Measurements from ENCODE around the gene NKAIN4. TPM values are rescaled to one million over a fixed set of nuclear protein-coding genes. Genes with fewer than 3 reads are reported as not detected.

NKAIN4 gene
- total and polyA plus RNA-seq, 4 donors: 0.05 TPM; not detected in 3

DNA sequence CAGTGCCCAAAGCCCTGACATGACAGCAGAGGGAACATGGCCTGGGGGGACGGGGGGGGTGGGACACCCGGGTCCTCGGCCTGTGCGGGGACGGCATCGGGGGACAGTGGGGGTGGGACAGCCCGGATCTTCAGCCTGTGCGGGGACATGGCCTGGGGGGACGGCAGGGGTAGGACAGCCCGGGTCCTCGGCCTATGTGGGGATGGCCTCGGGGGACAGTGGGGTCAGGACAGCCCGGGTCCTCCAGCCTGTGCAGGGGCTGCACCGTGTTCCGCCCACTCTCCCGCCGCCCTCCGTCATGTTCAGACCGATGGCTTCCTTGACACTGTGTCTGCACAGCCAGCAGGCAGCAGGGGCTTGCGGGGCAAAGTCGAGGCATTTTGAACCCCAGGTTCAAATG is 11.5 kb downstream of the NKAIN4 start:
- no peaks in the 10 kb centered on the region for H3K36me3 ChIP-seq (ENCODE audit: control insufficient read depth in 4 of 4, insufficient read depth in 3 of 4, low read depth in 1 of 4, low read length in 3 of 4)
- H3K9ac ChIP-seq (ENCODE audit: low read depth in 1 of 2, low read length in 2 of 2): no peak overlapping the region
- no peaks in the 10 kb centered on the region for H3K9me3 ChIP-seq (ENCODE audit: control insufficient read depth in 4 of 4, low read length in 3 of 4)
- DNase-seq (ENCODE audit: low spot score): no peak
- H3K27me3 ChIP-seq (ENCODE audit: control insufficient read depth in 4 of 4, insufficient read depth in 4 of 4, low read length in 3 of 4): peaks cover 0 to under 1% (median 0%) of the 10 kb centered on the region in 4 donors
- no peaks in the 10 kb centered on the region for H3K4me1 ChIP-seq (ENCODE audit: control insufficient read depth in 4 of 4, insufficient read depth in 4 of 4, low read length in 3 of 4)
- no peak overlapping the region for H3K27ac ChIP-seq (ENCODE audit: low read depth in 1 of 2, low read length in 2 of 2)
- WGBS: 92% methylated on average over 21 of the region's 21 CpGs
- no peak overlapping the region for H3K4me3 ChIP-seq (ENCODE audit: low read depth in 1 of 3, low read length in 3 of 3)
- TF ChIP-seq TAF1 (conservative IDR thresholded peaks at IDR 0.05): no peak
- TF ChIP-seq FOXA2 (IDR thresholded peaks at IDR 0.05): no peak
- TF ChIP-seq, protein P1, sequence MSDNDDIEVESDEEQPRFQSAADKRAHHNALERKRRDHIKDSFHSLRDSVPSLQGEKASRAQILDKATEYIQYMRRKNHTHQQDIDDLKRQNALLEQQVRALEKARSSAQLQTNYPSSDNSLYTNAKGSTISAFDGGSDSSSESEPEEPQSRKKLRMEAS (IDR thresholded peaks at IDR 0.05): no peak
- no peak for TF ChIP-seq HNF4A (conservative IDR thresholded peaks at IDR 0.05)
- TF ChIP-seq YY1 (IDR thresholded peaks at IDR 0.05): no peak
- TF ChIP-seq RAD21 (IDR thresholded peaks at IDR 0.05): no peak
- TF ChIP-seq, protein P2, sequence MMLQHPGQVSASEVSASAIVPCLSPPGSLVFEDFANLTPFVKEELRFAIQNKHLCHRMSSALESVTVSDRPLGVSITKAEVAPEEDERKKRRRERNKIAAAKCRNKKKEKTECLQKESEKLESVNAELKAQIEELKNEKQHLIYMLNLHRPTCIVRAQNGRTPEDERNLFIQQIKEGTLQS (IDR thresholded peaks at IDR 0.05): no peak
- TF ChIP-seq HNF4G (IDR thresholded peaks at IDR 0.05): no peak
- no peak for TF ChIP-seq JUND (IDR thresholded peaks at IDR 0.05)
- no peak for TF ChIP-seq FOXA1 (IDR thresholded peaks at IDR 0.05)

DNA sequence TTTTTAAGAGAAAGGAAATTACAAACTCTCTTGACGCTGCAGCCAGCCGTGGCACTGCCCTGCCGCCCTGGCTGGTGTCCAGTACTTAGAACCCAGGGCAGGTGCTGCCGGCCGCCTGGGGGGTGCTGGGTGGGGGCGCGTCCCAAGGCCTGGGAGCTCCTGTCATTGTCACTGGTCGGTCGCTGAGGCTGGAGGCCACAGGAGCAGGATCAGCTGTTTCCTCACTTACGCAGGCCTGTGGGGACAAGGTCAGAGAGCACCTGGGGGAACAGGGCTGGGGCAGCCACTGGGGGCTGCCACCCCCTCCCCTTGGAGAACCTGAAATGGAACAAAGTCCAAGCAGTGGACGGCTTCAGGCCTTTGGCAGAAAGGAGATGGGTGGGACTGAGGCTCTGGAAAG is 13.0 kb downstream of the NKAIN4 start:
- no peaks in the 10 kb centered on the region for H3K9me3 ChIP-seq (ENCODE audit: control insufficient read depth in 4 of 4, low read length in 3 of 4)
- H3K4me3 ChIP-seq (ENCODE audit: low read depth in 1 of 3, low read length in 3 of 3): no peak overlapping the region
- TF ChIP-seq EGR1 (IDR thresholded peaks at IDR 0.05; ENCODE audit: low read depth in 2 of 2): no peak
- TF ChIP-seq HNF4G (IDR thresholded peaks at IDR 0.05): no peak
- TF ChIP-seq, protein P3, sequence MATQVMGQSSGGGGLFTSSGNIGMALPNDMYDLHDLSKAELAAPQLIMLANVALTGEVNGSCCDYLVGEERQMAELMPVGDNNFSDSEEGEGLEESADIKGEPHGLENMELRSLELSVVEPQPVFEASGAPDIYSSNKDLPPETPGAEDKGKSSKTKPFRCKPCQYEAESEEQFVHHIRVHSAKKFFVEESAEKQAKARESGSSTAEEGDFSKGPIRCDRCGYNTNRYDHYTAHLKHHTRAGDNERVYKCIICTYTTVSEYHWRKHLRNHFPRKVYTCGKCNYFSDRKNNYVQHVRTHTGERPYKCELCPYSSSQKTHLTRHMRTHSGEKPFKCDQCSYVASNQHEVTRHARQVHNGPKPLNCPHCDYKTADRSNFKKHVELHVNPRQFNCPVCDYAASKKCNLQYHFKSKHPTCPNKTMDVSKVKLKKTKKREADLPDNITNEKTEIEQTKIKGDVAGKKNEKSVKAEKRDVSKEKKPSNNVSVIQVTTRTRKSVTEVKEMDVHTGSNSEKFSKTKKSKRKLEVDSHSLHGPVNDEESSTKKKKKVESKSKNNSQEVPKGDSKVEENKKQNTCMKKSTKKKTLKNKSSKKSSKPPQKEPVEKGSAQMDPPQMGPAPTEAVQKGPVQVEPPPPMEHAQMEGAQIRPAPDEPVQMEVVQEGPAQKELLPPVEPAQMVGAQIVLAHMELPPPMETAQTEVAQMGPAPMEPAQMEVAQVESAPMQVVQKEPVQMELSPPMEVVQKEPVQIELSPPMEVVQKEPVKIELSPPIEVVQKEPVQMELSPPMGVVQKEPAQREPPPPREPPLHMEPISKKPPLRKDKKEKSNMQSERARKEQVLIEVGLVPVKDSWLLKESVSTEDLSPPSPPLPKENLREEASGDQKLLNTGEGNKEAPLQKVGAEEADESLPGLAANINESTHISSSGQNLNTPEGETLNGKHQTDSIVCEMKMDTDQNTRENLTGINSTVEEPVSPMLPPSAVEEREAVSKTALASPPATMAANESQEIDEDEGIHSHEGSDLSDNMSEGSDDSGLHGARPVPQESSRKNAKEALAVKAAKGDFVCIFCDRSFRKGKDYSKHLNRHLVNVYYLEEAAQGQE (IDR thresholded peaks at IDR 0.05): no peak
- TF ChIP-seq, protein P4, sequence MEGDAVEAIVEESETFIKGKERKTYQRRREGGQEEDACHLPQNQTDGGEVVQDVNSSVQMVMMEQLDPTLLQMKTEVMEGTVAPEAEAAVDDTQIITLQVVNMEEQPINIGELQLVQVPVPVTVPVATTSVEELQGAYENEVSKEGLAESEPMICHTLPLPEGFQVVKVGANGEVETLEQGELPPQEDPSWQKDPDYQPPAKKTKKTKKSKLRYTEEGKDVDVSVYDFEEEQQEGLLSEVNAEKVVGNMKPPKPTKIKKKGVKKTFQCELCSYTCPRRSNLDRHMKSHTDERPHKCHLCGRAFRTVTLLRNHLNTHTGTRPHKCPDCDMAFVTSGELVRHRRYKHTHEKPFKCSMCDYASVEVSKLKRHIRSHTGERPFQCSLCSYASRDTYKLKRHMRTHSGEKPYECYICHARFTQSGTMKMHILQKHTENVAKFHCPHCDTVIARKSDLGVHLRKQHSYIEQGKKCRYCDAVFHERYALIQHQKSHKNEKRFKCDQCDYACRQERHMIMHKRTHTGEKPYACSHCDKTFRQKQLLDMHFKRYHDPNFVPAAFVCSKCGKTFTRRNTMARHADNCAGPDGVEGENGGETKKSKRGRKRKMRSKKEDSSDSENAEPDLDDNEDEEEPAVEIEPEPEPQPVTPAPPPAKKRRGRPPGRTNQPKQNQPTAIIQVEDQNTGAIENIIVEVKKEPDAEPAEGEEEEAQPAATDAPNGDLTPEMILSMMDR (IDR thresholded peaks at IDR 0.05; ENCODE audit: low read depth, low read length, missing input control): no peak
- TF ChIP-seq RXRA (IDR thresholded peaks at IDR 0.05): no peak
- TF ChIP-seq, protein P1 (IDR thresholded peaks at IDR 0.05): no peak
- no peak for TF ChIP-seq GABPA (IDR thresholded peaks at IDR 0.05 in 1 of 2, conservative IDR thresholded peaks at IDR 0.05 in 1 of 2)
- TF ChIP-seq, protein P5, sequence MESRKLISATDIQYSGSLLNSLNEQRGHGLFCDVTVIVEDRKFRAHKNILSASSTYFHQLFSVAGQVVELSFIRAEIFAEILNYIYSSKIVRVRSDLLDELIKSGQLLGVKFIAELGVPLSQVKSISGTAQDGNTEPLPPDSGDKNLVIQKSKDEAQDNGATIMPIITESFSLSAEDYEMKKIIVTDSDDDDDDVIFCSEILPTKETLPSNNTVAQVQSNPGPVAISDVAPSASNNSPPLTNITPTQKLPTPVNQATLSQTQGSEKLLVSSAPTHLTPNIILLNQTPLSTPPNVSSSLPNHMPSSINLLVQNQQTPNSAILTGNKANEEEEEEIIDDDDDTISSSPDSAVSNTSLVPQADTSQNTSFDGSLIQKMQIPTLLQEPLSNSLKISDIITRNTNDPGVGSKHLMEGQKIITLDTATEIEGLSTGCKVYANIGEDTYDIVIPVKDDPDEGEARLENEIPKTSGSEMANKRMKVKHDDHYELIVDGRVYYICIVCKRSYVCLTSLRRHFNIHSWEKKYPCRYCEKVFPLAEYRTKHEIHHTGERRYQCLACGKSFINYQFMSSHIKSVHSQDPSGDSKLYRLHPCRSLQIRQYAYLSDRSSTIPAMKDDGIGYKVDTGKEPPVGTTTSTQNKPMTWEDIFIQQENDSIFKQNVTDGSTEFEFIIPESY (IDR thresholded peaks at IDR 0.05): no peak
- no peak for TF ChIP-seq YY1 (IDR thresholded peaks at IDR 0.05)
- no peak for TF ChIP-seq JUND (IDR thresholded peaks at IDR 0.05)
- TF ChIP-seq, protein P2 (IDR thresholded peaks at IDR 0.05): no peak
- TF ChIP-seq FOXA1 (IDR thresholded peaks at IDR 0.05): no peak
- TF ChIP-seq FOXA2 (IDR thresholded peaks at IDR 0.05): no peak
- no peak for TF ChIP-seq HNF4A (conservative IDR thresholded peaks at IDR 0.05)
- no peak for TF ChIP-seq SP1 (IDR thresholded peaks at IDR 0.05)
- no peak for TF ChIP-seq TAF1 (conservative IDR thresholded peaks at IDR 0.05)
- DNase-seq (ENCODE audit: low spot score): no peak
- no peaks in the 10 kb centered on the region for H3K36me3 ChIP-seq (ENCODE audit: control insufficient read depth in 4 of 4, insufficient read depth in 3 of 4, low read depth in 1 of 4, low read length in 3 of 4)
- no peak overlapping the region for H3K9ac ChIP-seq (ENCODE audit: low read depth in 1 of 2, low read length in 2 of 2)
- H3K27me3 ChIP-seq (ENCODE audit: control insufficient read depth in 4 of 4, insufficient read depth in 4 of 4, low read length in 3 of 4): no peaks in the 10 kb centered on the region
- H3K4me1 ChIP-seq (ENCODE audit: control insufficient read depth in 4 of 4, insufficient read depth in 4 of 4, low read length in 3 of 4): no peaks in the 10 kb centered on the region
- WGBS: 41% methylated on average over 11 of the region's 11 CpGs
- H3K27ac ChIP-seq (ENCODE audit: low read depth in 1 of 2, low read length in 2 of 2): no peak overlapping the region
